H1 (cell line): Measurements from ENCODE around the gene ETS1. TPM values are rescaled to one million over a fixed set of nuclear protein-coding genes. Genes with fewer than 3 reads are reported as not detected.

Experiments
- KDM1A ChIP-seq: fragments of 200-600, 300-600 bp; sonication (generic); IDR thresholded peaks from 2 replicates; pipeline ENCODE4 v1.7.1; 2016; ENCODE audit warnings: mild to moderate bottlenecking, low read length, borderline replicate concordance
- polyA plus RNA-seq, 7 experiments: library from polyadenylated mRNA; depleted of rRNA in 3 of 7; stranded (reverse) in 5 of 7; unstranded in 2 of 7; fragments of >200 nt in 5 of 7; fragments of 200-250 nt in 2 of 7; gene quantifications; 1 replicate in 5 of 7; 2 replicates in 1 of 7; 4 replicates in 1 of 7; pipeline versions ENCODE4 v1.2.1 to v1.2.3, GENCODE V29; 2011 to 2013; ENCODE audit warnings: missing spikeins in 2 of 7, mixed read lengths in 2 of 7
- total RNA-seq: library from RNA; stranded (reverse); fragmentation: NEBNext Ultra II Directional; extraction: Animal tissue kit (Norgen Biotek cat#: 25700); gene quantifications from 2 replicates; pipeline ENCODE4 v1.2.1, GENCODE V29; 2021

The ETS1 gene
- total and polyA plus RNA-seq, 2 of the 8 experiments (the other 6 are each of a cell fraction or from before 2014, with no cell fraction given) = 10.0 to 35.3 TPM

GRCh38 chr11:128487978-128488377 lies 99.4 kb downstream of the ETS1 start (continued):
- no peak for TF ChIP-seq KDM1A
